ENCODE measurements around the gene YIPF7.

DNA sequence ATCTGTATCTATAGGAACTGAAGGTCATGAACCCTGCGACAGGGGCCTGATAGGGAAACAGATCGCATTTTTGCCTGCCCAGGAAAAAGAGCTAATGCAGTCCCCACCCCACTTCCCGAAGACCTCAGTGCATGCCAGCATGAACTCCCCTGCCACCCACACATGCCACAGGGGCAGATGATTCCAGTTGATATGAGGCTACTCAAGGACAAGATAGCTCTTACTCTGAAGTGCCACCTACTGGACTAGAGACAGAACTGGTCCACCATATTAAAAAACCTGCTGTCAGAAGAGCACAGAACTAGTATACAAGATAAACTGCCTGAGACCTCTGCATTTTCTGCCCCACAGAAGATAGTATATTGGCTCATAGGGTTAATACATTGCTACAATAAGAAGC, 68.0 kb downstream of the YIPF7 start:
- no peak for TF ChIP-seq EZH2 (IDR thresholded peaks at IDR 0.05; ENCODE audit: insufficient read depth, poor library complexity, severe bottlenecking)
- no peak for TF ChIP-seq EZH2phosphoT487 (IDR thresholded peaks at IDR 0.05; ENCODE audit: insufficient read depth, low read depth)
